ENCODE data around the gene VOPP1.

Gene VOPP1

GRCh38 chr7:55489552-55489951 is 82.8 kb downstream of the VOPP1 start:
- Histone ChIP-seq H3K4me3 (ENCODE audit: low read length) (no peak overlapping the region), H4K20me1 (ENCODE audit: insufficient read depth, low read length) (no peaks in the 10 kb centered on the region), H3K27me3 (replicated peaks; ENCODE audit: insufficient read depth, low read length) (no peaks in the 10 kb centered on the region), H3K36me3 (replicated peaks; ENCODE audit: insufficient read depth, low read length) (peaks cover 14% of the 10 kb centered on the region), H3K27ac (ENCODE audit: low read length) (no peak overlapping the region), H3K9me3 (replicated peaks; ENCODE audit: insufficient read depth, low read length) (no peaks in the 10 kb centered on the region), H3K4me2 (ENCODE audit: low read depth, low read length) (no peak overlapping the region), H3K4me1 (ENCODE audit: low read length) (peaks cover 11% of the 10 kb centered on the region), H2AFZ (ENCODE audit: low read length) (no peak overlapping the region), H3K9ac (ENCODE audit: low read length) (no peak overlapping the region), H3K9me2 (replicated peaks; ENCODE audit: insufficient read depth, low read length) (no peaks in the 10 kb centered on the region), H3F3A (ENCODE audit: insufficient read depth, low read length) (0 out of 2 replicates have a peak, but pooled peaks cover 7% of the 10 kb centered on the region), H3K79me2 (ENCODE audit: low read length) (peaks cover 99% of the 10 kb centered on the region)
- DNase-seq: no peak
- TF ChIP-seq, protein P1, sequence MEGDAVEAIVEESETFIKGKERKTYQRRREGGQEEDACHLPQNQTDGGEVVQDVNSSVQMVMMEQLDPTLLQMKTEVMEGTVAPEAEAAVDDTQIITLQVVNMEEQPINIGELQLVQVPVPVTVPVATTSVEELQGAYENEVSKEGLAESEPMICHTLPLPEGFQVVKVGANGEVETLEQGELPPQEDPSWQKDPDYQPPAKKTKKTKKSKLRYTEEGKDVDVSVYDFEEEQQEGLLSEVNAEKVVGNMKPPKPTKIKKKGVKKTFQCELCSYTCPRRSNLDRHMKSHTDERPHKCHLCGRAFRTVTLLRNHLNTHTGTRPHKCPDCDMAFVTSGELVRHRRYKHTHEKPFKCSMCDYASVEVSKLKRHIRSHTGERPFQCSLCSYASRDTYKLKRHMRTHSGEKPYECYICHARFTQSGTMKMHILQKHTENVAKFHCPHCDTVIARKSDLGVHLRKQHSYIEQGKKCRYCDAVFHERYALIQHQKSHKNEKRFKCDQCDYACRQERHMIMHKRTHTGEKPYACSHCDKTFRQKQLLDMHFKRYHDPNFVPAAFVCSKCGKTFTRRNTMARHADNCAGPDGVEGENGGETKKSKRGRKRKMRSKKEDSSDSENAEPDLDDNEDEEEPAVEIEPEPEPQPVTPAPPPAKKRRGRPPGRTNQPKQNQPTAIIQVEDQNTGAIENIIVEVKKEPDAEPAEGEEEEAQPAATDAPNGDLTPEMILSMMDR (IDR thresholded peaks at IDR 0.05; ENCODE audit: low read length): no peak
- no peak for TF ChIP-seq EZH2phosphoT487 (IDR thresholded peaks at IDR 0.05; ENCODE audit: low read length)
- no peak for TF ChIP-seq EZH2 (optimal IDR thresholded peaks at IDR 0.05; ENCODE audit: low read depth, low read length)

GRCh38 chr7:55488804-55489340 is 83.4 kb downstream of the VOPP1 start:
- Histone ChIP-seq H3K79me2 (ENCODE audit: low read length) (peaks cover 100% of the 10 kb centered on the region), H3K4me2 (ENCODE audit: low read depth, low read length) (no peak overlapping the region), H3K9me3 (replicated peaks; ENCODE audit: insufficient read depth, low read length) (no peaks in the 10 kb centered on the region), H2AFZ (ENCODE audit: low read length) (no peak overlapping the region), H3F3A (ENCODE audit: insufficient read depth, low read length) (peaks cover 11% of the 10 kb centered on the region; the same call in 1 of the 2 replicates), H3K4me3 (ENCODE audit: low read length) (no peak overlapping the region), H3K9ac (ENCODE audit: low read length) (no peak overlapping the region), H3K36me3 (replicated peaks; ENCODE audit: insufficient read depth, low read length) (peaks cover 14% of the 10 kb centered on the region), H4K20me1 (ENCODE audit: insufficient read depth, low read length) (no peaks in the 10 kb centered on the region), H3K27me3 (replicated peaks; ENCODE audit: insufficient read depth, low read length) (no peaks in the 10 kb centered on the region), H3K4me1 (ENCODE audit: low read length) (peaks cover 15% of the 10 kb centered on the region), H3K27ac (ENCODE audit: low read length) (no peak overlapping the region), H3K9me2 (replicated peaks; ENCODE audit: insufficient read depth, low read length) (no peaks in the 10 kb centered on the region)
- no peak for DNase-seq
- TF ChIP-seq, protein P1 (IDR thresholded peaks at IDR 0.05; ENCODE audit: low read length): no peak
- TF ChIP-seq EZH2 (optimal IDR thresholded peaks at IDR 0.05; ENCODE audit: low read depth, low read length) (no peak), EZH2phosphoT487 (IDR thresholded peaks at IDR 0.05; ENCODE audit: low read length) (no peak)

- TF ChIP-seq EZH2 (optimal IDR thresholded peaks at IDR 0.05; ENCODE audit: low read depth, low read length) (no peak), EZH2phosphoT487 (IDR thresholded peaks at IDR 0.05; ENCODE audit: low read length) (no peak)
- TF ChIP-seq, protein P1 (IDR thresholded peaks at IDR 0.05; ENCODE audit: low read length): no peak
- no peaks in the 10 kb centered on the region for H3K27me3 ChIP-seq (replicated peaks; ENCODE audit: insufficient read depth, low read length)
- peaks cover 100% of the 10 kb centered on the region for H3K79me2 ChIP-seq (ENCODE audit: low read length)
- H2AFZ ChIP-seq (ENCODE audit: low read length): no peak overlapping the region
- no peak overlapping the region for H3K9ac ChIP-seq (ENCODE audit: low read length)
- DNase-seq: no peak
- no peak overlapping the region for H3K4me2 ChIP-seq (ENCODE audit: low read depth, low read length)
- H4K20me1 ChIP-seq (ENCODE audit: insufficient read depth, low read length): no peaks in the 10 kb centered on the region
- H3K36me3 ChIP-seq (replicated peaks; ENCODE audit: insufficient read depth, low read length): peaks cover 14% of the 10 kb centered on the region
- H3K4me1 ChIP-seq (ENCODE audit: low read length): peaks cover 20% of the 10 kb centered on the region
- no peak overlapping the region for H3K27ac ChIP-seq (ENCODE audit: low read length)
- H3K9me2 ChIP-seq (replicated peaks; ENCODE audit: insufficient read depth, low read length): no peaks in the 10 kb centered on the region
- no peaks in the 10 kb centered on the region for H3K9me3 ChIP-seq (replicated peaks; ENCODE audit: insufficient read depth, low read length)
- H3K4me3 ChIP-seq (ENCODE audit: low read length): no peak overlapping the region
- peaks cover 15% of the 10 kb centered on the region for H3F3A ChIP-seq (ENCODE audit: insufficient read depth, low read length)
Measured at GRCh38 chr7:55488216-55488615, 84.1 kb downstream of the VOPP1 start.
